GM19395 (cell line): ENCODE results near the gene AGTRAP.

Experiments used
- ATAC-seq: cut with Tn5 transposase; IDR thresholded peaks from one replicate; pipeline ENCODE4 v1.9.1; 2021; ENCODE audit warnings: mild to moderate bottlenecking, moderate library complexity; ENCODE audit not compliant: unreplicated experiment

Gene AGTRAP

DNA sequence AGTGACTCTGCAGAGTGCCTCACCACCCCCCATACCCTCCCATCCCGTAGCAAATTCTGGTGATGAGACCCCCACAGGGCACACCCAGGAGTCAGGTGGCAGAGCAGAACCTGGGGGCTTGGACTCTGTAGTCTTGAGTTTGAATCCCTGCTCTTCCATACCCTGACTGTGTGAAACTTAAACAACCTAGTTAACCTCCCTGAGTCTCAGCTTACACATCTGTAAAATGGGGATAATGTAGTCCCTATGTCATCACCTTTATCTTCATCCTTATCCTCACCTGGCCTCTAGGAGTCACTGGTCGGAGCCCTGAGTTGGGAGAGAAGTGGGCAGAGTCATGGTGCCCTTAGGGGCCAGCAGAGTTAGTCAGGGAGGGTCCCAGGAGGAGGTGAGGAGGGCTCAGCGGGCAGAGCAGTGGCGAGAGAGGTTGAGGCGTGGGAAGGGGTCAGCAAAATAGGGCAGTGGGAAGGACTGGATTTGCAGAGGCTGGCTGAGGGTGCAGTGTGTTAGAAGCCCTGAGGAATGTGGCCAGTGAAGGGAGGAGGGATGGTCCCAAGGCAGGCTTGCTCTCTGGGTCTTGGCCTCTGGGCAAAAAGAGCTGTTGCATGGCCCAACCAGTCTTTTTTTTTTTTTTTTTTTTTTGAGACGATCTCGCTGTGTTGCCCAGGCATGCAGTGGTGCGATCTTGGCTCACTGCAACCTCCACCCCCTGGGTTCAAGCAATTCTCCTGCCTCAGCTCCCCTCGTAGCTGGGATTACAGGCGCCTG, 44.6 kb downstream of the AGTRAP start:
- ATAC-seq = no peak

GRCh38 chr1:11781297-11781696, 45.4 kb downstream of the AGTRAP start:
- ATAC-seq = no peak

- ATAC-seq = no peak
Measured at GRCh38 chr1:11782127-11782708, 46.3 kb downstream of the AGTRAP start.

DNA sequence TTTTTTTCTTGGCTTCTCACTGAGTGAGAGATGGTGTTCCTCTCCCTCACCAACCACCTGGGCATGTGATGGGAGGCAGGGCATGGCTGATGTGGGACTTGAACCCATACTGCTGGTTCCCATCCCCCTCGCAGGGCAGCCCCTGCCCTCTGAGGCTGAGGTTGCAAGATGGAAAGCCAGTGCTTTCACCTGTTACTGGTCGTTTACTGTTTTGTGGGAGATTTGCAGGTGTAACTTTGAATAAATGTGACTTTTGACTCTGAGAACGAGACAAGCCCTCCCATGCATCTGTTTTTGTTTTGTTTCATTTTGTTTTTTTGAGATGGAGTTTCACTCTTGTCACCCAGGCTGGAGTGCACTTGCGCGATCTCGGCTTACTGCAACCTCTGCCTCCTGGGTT, 47.6 kb downstream of the AGTRAP start:
- no peak for ATAC-seq

GRCh38 chr1:11784256-11784992, 48.5 kb downstream of the AGTRAP start:
- no peak for ATAC-seq

- no peak for ATAC-seq
Measured at GRCh38 chr1:11784993-11785769, 49.2 kb downstream of the AGTRAP start.

DNA sequence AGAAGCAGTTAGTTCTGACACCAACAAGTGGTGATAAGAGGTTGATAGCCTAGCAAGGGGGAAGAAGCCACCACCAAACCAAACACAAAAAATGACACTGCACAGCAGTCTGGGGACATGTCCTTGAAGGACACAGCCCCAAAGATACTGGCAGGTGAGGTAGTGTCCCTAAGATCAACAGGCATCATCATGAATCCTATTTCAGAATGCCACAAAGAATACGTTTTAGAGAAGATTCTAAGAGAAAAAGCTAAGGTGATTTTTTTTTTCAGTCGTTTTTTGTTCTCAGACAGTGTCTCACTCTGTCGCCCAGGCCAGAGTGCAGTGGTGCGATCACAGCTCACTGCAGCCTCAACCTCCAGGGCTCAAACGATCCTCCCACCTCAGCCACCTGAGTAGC, 50.2 kb downstream of the AGTRAP start:
- ATAC-seq = no peak

- no peak for ATAC-seq
Measured at GRCh38 chr1:11787251-11787803, 51.4 kb downstream of the AGTRAP start.

DNA sequence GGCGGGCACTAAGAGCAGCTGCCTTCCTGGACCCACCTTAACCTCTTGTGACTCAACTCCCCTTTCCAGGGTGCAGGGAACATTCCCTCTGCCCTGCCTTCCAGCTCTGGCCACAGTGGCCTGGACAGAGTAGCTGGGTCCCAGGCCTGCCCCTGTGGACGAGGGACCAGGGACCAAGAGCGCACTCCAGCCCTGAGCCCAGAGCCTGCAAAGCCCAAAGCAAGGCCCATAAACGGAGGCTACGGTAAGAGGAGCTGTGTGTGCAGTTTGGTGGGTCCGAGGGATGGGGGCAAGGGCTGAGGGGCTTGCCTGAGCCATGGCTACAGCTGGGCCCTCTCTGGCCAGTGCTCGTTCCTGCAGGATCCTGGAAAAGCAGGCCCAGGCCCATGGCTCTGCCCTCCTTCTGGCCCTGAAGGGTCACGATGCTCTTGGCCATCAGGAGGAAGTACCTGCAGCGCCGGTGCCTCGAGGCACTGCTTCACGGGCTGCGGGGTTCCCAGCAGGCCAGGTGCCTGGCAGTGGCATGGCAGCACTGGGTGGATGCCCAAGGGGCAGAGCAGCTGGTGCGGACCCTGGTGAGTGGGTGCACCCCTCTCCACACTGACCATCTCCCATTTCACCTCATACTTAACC, 52.0 kb downstream of the AGTRAP start:
- ATAC-seq = no peak

GRCh38 chr1:11788549-11789053, 52.7 kb downstream of the AGTRAP start:
- no peak for ATAC-seq

DNA sequence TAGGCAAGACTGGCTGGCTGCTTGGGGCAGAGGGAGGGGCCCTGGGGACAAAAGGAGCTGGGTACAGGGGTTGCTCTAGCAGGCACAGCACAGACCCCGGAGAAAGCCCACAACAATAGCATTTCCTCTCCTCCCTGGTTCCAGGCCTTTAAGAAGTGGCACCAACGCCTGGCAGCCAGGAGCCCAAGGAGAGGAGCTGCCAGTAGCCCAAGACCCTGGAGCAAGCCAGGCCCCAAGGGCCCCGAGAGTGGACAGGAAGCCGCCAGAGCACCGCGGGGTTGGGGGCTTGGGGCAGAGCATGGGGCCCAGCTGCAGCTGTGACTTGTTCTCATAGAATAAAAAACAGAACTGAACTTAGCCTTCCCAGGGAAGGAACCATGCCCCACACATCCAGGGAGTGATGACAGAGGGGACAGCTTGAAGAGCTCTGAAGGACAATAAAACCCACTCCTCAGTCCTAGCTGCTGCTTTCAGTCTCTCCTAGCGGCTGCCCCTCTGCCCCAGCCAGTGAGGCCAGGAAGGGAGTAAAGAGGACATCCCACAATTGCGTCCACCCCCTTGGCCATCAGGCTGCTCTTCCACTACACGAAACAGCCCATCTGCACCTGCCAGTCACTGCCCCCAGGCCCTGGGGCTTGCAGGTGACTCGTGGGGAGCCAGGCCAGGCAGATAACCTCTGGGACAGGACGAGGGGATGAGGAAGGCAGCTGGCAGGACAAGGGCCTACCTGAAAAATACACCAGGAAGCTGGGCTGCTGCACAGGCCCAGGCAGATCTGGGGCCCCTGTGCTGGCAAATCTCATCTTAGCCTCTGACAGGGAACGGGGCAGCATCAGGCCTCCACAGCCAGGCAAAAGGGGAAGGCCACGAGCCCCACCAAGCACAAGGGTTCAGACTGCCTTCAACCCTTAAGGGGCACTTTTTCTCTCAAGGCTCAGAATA, 53.5 kb downstream of the AGTRAP start:
- no peak for ATAC-seq

GRCh38 chr1:11790101-11790879, 54.4 kb downstream of the AGTRAP start:
- ATAC-seq = no peak

GRCh38 chr1:11790880-11791715, 55.2 kb downstream of the AGTRAP start:
- ATAC-seq = no peak

GRCh38 chr1:11792106-11792505, 56.2 kb downstream of the AGTRAP start:
- ATAC-seq = no peak

- ATAC-seq = no peak
Measured at GRCh38 chr1:11793819-11794218, 57.9 kb downstream of the AGTRAP start.

GRCh38 chr1:11794446-11795237, 58.7 kb downstream of the AGTRAP start:
- no peak for ATAC-seq
